Stimulated activated CD8-positive, alpha-beta memory T cell treated with anti-CD3 and anti-CD28 coated beads, Interleukin-15, amount 100 ng/mL, for 4 hours (primary cell): ENCODE data around the gene MAPKAP1.

Source experiments
- DNase-seq, 2 donors: peaks; one replicate each; pipeline ENCODE4 v3.0.0-alpha.2; 2020; ENCODE audit warnings: low read depth in 2 of 2

MAPKAP1 gene

DNA sequence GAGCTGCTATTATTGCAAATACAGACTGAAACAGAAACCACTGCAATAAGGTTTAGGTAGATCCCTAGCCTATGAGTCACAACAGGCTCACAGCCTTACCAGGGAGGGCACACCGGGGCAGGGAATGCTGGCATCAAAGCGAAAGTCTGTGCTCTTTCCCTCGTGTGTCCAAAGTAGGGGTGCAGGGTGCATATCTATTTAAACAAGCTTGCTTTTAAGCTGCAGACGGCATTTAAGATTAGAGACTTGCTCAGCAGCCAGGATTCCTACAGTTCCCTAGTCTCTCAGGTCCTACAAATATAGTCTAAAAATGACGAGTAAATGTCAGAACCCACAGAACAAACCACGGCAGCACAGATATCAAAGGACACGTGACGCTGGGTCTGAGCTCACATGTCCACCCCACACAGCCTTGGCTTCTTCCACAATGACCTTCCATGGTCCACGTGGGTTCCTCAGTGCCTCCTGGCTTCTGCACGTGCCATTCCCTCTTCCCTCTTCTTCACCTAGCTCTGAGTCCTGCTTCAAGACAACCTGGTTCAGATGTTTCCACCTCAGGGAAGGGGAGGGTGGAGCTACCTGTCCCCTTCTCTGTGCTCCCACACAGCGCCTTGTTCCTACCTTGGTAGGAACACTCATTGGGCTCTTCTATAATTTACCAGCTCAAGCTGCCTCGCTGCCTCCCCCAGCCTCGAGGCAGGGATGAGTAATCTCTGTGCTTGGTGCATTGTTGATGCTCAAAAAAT, 193.2 kb downstream of the MAPKAP1 start:
- no peak for DNase-seq

GRCh38 chr9:125513303-125513667, 193.7 kb downstream of the MAPKAP1 start:
- DNase-seq, result no peak

GRCh38 chr9:125511789-125512660, 195.0 kb downstream of the MAPKAP1 start:
- no peak for DNase-seq

DNA sequence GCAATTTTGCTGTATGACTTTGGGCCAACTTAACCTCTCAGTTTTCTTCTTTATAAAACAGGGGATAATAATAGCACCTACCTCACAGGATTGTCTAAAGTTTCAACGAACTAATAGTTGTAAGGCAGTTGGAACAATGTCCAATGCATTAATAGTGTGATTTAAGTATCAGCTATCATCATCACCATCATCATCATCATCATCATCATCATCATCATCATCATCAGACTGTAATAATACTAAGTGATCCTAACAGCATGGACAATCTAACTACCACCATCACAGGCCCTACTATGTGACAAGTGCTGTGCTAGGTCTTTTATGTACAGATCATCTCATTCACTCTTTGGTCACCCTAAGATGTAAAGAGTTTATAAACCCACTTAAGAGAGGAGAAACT, 196.0 kb downstream of the MAPKAP1 start:
- DNase-seq, result no peak

GRCh38 chr9:125509476-125509875, 197.5 kb downstream of the MAPKAP1 start:
- no peak for DNase-seq

GRCh38 chr9:125508249-125508648, 198.8 kb downstream of the MAPKAP1 start:
- DNase-seq, result no peak

GRCh38 chr9:125507226-125507625, 199.8 kb downstream of the MAPKAP1 start:
- no peak for DNase-seq

DNA sequence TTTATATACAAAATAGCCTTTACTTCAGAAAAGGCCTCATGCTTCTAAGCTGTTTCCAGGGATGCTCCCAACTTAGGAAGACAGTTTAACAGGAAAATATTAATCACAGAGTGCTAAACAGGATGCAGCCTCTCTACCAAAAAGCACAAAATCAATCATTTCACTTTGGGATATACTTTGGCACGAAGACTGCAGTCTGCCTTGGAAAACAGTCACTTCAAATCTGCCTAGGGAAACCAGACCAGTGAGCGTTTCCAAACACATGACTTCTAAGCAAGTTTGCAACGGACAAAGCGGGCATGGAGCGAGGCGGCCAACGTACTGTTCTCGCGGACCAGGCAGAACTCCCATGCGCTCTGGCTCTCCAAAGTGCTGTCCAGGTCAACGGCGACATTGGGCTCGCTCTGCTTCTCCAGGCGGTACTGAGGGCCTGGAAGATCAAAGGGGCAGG, 201.0 kb downstream of the MAPKAP1 start:
- no peak for DNase-seq

DNA sequence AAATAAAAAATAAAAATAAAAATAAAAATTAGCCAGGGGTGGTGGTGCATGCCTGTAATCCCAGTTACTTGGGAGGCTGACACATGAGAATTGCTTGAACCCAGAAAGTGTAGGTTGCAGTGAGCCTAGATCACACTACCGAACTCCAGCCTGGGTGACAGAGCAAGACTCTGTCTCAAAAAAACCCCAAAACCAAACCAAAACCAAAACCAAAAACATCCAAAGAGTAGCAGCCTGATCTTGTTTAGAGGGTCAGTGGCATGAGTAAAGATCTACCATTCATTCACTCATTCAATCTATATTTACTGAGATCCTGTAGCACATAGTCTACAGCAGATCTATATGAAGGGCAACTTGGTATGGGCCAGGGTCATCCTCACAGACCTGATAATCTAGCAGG, 202.4 kb downstream of the MAPKAP1 start:
- no peak for DNase-seq

- DNase-seq, result no peak
Measured at GRCh38 chr9:125497906-125498305, 209.1 kb downstream of the MAPKAP1 start.

DNA sequence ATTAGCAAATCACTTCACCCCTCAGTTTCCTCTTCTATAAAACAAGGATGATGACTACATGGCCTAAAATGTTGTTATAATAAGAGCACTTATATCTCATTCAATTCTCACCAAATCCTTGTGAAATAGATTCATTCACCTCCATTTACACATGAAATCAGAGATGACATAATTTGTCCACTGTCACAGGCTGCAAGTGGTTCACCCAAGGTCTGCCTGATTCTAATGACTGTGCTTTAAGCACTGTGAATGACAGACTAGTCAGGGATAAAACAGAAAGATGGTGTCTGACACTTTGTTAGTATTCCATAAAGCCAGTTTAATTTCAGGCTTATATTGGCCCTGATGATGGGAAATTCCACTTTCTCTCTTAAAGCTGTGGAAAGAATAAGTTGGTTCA, 209.5 kb downstream of the MAPKAP1 start:
- no peak for DNase-seq

DNA sequence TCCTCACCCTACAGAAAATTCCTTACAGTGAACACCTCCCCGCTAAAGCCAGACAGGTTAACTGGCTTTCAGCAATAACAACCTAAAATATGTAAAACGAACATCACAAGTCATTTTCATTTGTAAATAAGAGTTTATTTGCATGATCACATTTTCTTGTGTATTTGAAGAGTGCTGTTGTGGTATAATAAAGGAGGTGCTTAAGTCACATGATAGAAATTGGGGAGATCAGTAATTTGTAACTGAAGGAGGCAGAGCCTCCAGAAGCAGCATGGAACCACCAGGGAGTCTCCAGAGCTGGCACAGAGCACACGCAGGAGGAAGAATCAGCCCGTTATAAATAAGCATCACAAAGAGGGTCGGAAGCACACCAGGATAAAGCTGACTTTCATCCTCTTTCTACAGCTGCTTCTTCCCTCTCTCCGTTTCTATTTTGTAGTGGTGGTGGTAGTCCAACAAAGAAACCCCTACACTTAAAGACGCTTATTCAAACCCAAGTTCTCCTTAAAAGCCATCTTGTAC, 210.6 kb downstream of the MAPKAP1 start:
- no peak for DNase-seq

DNA sequence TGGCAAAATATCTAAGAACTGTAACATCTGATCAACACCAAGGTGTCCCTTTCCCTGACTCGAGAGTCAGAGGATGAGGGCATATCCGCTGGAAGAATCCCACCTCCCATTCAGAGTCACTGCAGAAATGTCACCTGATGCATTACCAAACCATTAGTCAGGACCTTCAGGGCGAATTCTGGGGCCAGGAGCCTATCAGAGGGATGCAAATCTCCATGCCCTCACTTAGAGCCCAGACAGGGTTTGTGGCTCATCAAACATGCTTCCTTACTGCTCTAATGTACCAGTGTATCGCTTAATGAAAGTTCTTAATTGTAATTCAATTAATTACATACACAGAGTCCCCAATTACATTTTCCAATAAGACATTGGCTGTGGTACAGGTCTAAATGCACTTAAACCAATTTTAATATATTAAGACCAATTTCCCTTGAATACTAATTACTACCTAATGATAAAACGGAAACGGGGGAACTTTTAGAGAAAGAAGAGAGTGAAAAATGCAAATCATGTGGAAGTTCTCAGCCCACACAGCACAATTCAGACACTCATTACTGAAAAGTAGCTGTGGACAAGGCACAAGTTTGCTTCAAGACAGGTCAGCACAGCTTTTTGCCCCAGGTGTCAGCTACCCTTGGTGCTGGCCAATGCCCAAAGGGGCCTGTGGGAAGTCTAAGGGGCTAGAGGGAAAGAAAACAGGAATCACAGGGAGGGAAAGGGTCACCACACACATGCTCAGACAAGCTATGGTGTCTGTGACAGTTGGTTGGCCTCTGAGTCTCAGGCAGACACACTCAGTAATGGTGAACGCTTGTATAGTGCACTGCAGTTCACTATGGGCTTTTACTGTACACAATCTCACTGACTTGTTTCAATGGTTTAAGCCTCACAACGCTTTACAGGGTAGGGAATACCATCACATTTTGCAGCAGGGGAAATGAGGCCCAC, 211.6 kb downstream of the MAPKAP1 start:
- DNase-seq, result no peak

DNA sequence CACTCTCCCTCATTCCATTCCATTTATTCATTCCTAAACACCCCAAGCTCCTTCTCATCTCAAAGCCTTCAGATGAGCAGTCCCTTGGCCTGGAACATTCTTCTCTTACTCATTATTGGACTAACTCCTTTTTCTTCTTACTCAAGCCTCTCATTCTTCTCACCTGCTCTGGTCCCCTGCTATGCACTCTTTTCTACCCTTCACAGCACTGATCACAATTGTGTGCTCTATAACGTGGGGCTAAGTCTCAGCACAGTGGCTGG, 212.4 kb downstream of the MAPKAP1 start:
- no peak for DNase-seq

DNA sequence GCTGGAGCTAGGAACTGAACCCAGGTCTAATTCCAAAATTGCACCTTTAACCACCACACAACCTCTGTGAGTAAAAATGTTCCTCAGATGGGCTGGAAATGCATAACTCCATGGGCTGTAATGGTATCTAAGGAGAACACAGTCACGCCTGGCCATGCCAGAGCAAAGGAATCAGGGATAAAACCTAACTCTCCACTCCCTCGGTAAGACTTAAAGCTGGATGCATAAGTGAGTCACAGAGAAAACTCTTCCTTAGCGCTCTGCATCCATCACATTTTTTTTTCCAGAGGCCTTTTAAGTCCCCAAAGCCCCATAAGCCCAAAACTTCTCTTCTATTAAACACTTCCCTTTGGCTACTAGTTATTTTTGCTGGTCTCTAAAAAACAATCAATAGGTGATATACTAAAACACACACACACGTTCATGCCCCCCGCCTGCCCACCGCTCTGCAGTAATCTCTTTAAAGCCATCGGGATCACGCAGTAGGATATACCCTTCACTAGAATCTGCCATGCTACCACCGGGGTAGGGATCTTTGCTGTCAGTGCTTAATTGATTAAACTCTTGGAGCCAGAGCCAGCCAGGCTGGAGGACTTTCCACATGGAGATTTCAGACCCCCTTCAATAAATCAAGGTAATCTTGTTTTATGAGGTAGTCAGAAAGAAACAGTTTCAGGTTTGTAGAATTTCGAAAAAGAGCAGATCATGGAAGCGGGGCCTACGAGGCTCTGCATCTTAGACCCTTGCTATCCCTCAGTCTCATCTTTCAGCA, 212.9 kb downstream of the MAPKAP1 start:
- no peak for DNase-seq

GRCh38 chr9:125493384-125493783, 213.6 kb downstream of the MAPKAP1 start:
- DNase-seq, result no peak

GRCh38 chr9:125492719-125493118, 214.3 kb downstream of the MAPKAP1 start:
- DNase-seq, result no peak

DNA sequence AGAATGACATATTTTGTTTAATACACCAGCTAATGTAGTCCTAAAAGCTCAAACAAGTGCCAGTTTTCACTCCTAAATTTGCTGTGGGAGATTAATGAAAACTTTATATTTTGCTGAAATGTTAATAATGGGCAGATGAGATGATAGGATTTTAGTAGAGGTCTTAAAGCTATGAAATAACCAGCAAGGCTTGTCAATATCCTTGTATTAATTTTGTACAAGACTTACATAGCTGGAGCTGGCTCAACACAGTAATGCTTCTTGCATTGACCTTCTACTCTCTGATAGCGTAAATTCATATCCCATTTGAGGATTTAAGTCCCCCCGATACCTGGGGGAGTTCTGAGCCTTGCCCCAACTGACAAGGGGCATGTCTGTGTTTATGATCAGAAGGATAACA, 219.2 kb downstream of the MAPKAP1 start:
- DNase-seq, result no peak

- no peak for DNase-seq
Measured at GRCh38 chr9:125486576-125486975, 220.4 kb downstream of the MAPKAP1 start.

DNA sequence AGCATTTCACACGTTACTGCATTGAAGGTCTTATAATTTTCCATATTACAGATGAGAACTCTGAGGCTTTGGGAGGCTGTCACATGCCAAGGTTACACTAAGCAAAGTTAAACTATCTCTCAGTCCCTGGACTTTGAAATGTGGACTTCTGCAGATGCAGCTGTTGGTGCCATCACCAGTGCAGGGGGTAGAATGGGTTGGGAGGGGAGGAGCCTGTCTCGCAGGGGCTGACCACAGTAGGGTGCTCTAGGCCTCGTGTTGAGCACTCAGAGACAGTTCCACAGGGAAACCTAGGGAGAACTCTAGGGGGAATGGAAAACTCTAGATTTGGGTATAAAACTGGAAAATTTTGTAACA, 220.9 kb downstream of the MAPKAP1 start:
- no peak for DNase-seq

DNA sequence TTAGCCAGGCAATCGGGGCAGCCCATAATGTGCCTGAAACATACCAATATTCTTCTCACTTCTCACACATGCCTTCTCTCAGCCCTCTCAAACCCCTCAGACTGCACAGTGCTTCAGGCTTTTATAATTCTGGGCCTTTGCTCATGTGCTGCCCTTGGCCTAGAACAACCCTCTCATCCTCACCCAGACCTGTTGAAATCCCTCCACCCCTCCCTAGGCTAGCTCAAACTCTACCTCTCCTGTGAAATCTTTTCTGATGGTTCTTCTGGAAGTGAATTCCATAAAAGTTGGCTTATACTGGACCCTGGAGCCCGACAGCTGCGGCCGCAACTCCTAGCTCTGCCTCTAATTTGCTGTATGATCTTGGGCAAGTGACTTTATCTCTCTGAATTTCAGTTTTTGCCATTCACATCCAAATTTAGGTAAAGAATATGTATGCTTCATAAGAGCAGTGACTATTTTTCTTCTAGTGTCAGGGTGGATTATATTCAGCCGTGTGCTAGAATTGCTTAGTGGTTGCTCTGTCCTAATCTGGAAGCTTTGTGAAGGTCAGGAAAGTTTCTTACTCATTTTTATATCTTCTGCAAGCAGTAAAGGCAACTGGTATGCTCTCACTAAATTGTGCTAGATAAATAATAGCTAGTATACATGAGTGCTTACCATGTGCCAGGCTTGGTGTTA, 221.4 kb downstream of the MAPKAP1 start:
- no peak for DNase-seq
